KBM-7 (cell line): ENCODE results near the gene CENPV.
"Not testable (repeated sequence)": the region's sequence is repeated elsewhere in the genome, so short reads cannot be mapped to it uniquely, and the experiment has no call there.

Experiments used
- DNase-seq: peaks from one replicate; pipeline ENCODE4 v3.0.0-alpha.2; 2015
- in situ Hi-C: fragments of 300-500 bp; cut with MboI; formaldehyde crosslinking; loops from 2 replicates; pipeline ENCODE4 v1.14.3; 2020; ENCODE audit warnings: low sequenced_read_pairs, low pct_unique_long_range_greater_than_20kb, mixed read lengths

The CENPV gene

DNA sequence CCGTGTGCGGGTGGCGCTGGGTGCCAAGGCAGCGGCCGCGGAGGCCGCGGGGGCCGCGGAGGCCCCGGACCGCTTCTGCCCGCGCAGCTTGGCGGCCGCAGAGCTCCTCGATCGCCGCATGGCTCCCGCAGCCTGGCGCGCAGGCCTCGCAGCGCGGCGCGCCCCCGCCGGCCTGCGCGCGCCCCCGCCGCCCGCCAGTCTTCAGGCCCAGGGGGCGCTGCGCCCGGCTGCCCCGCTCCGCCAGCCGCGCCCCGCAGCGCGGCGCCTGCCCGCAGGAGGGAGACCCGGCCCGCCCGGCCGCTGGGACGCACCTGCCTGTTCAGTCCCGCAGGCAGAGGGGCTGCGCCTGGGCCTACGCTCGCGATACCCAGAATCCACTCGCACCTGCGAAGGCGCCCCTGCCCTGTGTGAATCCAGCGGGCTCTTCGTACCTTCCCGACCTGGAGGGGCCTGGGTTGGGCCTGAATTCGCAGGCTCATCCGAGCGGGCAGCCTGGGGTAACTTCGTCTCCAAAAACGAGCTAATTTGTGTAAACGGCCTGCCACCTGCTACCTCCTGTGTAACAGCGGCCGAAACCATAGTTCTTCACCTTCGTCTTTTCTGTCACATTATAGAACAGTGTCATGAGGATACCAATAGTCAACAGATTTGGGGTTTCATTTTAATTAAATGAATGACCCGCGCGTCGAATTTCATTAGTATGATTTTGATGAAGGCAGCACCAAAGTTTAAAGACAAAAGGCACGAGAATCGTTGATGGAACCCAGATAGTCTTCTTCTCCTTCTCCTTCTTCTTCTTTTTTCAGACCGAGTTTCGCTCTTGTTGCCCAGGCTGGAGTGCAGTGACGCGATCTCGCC lies at the start of gene CENPV:
CENPV (minus strand) TSS at position 153 of the 858 bp plus-strand sequence; CDS start at position 120, 33 bp downstream.
- no peak for DNase-seq
- in situ Hi-C loops = no loop called here

DNA sequence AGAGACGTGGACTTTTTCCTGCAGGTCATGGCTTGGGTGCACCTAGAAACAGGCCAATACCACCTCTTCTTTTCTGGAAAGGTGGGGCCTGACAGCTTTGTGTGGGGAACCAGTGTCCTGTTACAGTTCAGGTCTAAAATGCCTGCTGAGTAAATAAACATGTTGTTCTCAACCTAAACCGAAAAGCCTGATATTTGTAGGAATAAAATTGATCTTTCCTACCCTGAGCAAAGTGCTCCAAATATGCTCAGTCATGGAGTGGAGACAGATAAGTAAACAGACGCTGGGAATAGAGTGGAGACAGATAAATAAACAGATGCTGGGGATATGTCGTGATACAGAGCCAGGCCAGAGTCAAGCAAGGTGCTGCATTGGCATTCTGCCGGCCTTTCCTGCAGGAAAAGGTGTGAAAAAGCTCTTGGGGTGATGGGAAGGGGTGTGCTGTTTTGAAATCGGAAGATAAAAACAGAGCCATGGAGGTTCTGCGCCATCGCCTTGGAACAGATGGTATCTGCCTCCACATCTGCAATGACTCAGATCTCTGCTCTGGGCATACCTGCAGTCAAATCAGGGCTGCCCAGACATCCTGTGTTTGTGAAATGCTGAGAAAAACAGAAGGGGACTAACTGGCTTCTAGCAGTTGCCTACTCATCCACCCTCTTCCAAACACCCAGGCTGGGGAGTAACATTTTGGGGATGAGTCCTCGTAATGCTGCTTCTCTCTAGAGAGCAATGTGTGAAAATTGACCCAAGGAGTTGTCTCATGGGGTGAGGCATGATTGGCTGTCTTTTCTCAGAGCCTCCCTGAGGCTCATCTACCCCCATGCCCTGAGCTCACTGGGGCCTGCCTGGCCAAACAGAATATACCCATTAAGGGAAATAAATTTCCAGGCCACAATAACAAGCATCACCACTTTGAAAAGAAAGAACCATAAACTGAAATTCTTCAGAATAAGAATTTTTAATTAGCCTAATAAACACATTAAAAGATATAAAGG lies 45.3 kb upstream of the CENPV start:
- DNase-seq = peak; percentile 43
- in situ Hi-C loops = no loop called here

DNA sequence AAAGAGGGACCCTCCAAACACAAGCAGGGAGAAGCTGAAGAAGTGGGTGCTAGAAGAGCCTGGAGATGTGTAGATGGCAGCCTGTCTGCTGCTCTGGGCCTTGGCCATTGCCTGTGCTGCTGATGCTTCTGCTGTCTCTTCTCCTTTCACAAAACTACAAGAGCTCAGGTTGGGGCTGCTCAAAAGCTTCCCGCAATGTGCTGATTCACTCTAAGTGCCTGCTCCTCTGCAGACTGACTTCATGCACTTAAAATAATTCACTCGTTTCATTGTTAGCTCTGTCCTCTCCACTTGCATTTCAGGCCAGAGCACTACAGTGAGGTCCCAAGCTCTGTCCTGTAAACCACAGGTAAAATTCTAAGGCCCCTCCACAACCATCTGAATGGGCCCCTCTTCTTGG lies 43.4 kb upstream of the CENPV start:
- in situ Hi-C loops, DNase-seq: not testable (repeated sequence)

DNA sequence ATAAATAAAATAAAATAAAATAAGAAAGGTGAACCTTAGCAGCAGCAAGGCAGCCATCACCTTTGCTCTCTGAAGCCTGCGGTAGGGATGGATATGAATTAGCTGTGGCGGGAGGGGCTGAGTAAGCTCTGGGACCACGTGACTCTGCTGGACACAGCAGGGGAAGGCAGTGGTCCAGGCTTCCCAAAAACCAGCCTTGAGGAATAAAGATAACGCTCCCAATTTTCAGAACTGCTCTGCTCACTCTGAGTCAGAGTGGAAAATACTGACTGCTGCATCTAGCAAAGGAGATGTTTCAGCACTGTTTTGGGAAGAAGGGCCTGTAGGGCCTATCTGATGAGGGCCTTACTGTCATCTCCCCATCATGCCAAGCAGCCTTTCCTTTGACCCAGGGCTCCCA lies 42.6 kb upstream of the CENPV start:
- in situ Hi-C loops, DNase-seq: not testable (repeated sequence)

DNA sequence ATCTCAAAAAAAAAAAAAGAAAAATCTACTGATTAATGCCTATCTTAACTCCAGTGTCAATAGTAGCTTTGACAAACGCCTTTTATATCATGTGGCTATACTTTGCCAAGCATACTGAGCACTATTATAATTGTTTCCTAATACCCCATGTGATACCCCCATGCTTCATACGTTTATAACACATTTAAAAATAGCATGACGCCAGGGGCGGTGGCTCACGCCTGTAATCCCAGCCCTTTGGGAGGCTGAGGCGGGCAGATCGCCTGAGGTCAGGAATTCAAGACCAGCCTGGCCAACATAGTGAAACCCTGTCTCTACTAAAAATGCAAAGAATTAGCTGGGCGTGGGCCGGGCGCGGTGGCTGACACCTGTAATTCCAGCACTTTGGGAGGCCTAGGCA lies 39.2 kb upstream of the CENPV start:
- in situ Hi-C loops, DNase-seq: not testable (repeated sequence)

DNA sequence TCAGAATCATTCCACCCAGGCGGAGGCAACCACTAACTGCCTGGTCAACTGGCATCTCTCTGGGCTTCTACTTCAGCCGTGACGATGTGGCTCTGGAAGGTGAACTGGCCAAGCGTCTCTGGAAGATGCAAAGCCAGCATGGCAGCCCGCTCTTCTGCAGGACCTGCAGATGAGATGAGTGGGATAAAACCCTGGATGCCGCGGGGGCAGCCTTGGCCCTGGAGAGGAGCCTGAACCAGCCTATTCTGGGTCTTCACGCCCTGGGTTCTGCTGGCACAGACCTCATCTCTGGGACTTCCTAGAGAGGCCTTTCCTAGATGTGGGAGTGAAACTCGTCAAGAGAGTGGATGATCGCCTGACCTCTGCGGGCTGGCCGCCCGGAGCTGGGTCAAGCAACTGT lies 38.2 kb upstream of the CENPV start:
- DNase-seq = no peak
- in situ Hi-C loops = no loop called here

DNA sequence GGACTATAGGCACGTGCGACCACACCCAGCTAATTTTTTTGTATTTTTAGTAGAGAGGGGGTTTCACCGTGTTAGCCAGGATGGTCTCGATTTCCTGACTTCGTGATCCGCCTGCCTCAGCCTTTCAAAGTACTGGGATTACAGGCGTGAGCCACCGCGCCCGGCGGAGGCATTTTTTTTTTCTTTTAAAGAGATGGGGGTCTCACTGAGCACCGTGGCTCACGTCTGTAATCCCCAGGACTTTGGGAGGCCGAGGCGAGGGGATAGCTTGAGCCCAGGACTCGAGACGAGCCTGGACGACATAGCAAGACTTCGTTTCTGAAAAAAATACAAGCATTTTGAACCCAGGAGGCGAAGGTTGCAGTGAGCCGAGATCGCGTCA lies 32.8 kb upstream of the CENPV start:
- DNase-seq, in situ Hi-C loops: not testable (repeated sequence)

DNA sequence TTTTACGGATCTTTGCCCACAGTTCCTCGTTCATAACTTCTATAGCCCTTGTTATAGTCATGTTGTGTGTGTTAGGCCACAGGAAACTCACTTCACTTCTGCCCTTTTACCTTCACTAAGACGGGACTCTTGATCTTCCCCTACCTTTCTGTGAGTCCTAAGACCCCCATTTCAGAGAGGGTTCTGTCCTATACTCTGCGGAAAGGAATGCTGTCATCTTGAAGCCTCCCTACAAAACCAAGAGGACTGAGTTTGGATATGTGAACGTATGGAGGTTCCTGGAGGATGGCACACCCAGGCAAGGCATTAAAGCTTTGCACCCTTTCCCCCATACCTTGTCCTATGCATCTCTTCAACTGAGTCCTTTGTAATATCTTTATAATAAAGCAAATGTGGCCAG lies 31.3 kb upstream of the CENPV start:
- no peak for DNase-seq
- in situ Hi-C loops = no loop called here

DNA sequence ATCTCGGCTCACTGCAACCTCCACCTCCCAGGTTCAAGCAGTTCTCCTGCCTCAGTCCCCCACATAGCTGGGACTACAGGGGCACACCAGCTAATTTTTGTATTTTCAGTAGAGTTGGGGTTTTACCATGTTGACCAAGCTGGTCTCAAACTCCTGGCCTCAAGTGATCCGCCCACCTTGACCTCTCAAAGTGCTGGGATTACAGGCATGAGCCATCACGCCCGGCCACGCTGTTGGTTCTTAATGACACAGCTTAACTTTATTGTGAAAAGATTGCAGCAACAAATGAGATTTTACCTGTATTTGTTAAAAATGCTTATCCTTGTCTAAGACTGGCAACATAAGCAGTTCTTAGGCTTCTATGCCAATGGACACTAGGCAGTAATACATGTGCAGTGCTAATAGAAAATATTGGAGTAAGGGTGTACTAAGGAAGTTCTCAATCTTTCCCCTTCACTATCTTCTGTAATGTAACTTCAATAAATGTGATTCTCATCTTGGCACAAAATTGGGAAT lies 30.6 kb upstream of the CENPV start:
- no peak for DNase-seq
- in situ Hi-C loops = no loop called here

DNA sequence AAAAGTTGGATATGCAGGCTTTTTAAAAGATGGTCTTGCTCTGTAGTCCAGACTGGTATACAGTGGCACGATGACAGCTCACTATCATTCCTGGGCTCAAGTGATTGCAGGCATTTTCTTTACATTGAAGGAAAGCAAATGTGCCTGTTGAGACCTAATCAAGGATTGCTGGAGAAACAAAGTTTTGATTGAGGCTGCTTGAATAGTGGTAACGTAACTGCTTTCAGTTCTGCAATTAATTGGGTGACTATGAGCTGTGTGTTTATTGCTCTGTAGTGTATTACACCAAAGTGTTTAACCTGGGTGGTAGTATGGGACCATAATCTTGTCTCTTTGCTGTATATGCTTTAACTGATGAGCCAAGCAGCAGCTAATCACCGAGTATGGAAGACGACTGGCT lies 29.9 kb upstream of the CENPV start:
- in situ Hi-C loops = no loop called here
- no peak for DNase-seq

DNA sequence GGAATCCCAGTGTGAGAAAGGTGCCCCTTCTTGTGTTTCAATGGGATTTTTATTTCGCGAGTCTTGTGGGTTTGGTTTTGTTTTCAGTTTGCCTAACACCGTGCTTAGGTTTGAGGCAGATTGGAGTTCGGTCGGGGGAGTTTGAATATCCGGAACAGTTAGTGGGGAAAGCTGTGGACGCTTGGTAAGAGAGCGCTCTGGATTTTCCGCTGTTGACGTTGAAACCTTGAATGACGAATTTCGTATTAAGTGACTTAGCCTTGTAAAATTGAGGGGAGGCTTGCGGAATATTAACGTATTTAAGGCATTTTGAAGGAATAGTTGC lies 28.2 kb upstream of the CENPV start:
- no peak for DNase-seq
- in situ Hi-C loops = no loop called here

DNA sequence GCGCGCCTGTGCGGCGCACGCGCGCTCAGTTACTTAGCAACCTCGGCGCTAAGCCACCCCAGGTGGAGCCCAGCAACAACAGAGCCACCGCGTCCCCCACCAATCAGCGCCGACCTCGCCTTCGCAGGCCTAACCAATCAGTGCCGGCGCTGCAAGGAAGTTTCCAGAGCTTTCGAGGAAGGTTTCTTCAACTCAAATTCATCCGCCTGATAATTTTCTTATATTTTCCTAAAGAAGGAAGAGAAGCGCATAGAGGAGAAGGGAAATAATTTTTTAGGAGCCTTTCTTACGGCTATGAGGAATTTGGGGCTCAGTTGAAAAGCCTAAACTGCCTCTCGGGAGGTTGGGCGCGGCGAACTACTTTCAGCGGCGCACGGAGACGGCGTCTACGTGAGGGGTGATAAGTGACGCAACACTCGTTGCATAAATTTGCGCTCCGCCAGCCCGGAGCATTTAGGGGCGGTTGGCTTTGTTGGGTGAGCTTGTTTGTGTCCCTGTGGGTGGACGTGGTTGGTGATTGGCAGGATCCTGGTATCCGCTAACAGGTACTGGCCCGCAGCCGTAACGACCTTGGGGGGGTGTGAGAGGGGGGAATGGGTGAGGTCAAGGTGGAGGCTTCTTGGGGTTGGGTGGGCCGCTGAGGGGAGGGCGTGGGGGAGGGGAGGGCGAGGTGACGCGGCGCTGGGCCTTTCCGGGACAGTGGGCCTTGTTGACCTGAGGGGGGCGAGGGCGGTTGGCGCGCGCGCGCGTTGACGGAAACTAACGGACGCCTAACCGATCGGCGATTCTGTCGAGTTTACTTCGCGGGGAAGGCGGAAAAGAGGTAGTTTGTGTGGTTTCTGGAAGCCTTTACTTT lies 27.6 kb upstream of the CENPV start, which contains the start of gene UBB:
UBB (plus strand) TSS at position 452 of the 856 bp plus-strand sequence. CDS start 817 bp downstream, outside the sequence.
- in situ Hi-C loops = no loop called here
- DNase-seq = no peak

DNA sequence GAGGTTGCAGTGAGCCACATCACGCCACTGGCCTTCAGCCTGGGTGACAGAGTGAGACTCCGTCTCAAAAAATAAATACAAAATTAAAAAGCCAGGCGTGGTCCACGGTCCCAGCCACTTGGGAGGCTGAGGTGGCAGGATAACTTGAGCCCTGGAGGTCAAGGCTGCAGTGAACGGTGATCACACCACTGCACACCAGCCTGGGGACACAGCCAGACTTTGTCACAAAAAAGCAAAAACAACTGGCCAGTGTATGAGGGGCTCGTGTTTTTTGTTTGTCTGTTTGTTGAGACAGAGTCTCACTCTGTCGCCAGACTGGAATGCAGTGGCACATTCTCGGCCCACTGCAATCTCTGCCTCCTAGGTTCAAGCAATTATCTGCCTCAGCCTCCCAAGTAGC lies 26.4 kb upstream of the CENPV start:
- in situ Hi-C loops = no loop called here
- DNase-seq = no peak

DNA sequence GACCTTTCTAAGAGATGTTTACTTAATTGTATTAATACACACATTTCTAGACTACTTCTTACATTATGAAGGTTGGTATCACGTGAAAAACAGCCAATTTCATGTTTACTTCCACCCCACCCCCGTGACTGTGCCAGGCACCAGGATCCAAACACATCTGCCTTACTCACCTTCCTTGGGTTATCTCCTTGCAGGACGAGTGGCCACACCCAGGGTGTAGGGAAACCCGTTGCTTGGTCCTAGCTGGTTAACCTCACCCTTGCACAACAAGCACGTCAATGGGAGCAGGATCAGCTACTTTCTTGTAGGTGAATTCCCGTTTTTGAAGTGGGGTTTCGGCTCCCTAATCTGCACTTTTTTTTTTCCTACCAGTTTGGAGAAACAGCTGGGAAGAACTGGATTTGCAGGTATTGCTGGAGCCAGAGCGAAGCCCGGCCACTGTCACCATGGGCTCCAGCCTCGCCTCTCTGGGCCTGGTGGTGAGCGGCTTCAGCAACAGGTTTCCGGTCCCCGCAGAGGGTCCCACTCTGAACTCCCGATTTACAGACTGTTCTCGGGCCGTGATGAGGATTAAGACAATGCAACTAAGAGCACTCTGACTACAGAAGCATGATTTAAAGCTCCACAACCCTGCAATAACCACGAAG lies 25.5 kb upstream of the CENPV start:
- no peak for DNase-seq
- in situ Hi-C loops = no loop called here

DNA sequence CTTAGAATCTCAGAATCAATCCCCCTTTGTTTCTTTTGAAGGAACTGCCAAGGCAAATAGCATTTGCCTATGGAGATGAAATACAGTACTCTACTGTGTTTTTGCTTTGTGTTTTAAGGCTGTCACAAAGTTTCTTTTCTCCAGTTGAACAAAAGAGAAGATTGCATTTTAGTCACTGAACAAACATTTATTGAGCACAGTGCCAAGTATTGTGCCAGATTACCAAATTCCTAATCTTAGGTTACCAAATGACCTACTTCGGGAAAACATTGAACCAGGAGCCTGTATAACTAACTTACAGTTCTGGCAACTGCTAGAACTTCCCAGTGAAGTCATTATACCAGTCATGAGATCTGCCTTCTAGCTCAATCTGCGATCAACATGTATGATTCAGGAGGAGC lies 24.7 kb upstream of the CENPV start:
- DNase-seq = no peak
- in situ Hi-C loops = no loop called here

DNA sequence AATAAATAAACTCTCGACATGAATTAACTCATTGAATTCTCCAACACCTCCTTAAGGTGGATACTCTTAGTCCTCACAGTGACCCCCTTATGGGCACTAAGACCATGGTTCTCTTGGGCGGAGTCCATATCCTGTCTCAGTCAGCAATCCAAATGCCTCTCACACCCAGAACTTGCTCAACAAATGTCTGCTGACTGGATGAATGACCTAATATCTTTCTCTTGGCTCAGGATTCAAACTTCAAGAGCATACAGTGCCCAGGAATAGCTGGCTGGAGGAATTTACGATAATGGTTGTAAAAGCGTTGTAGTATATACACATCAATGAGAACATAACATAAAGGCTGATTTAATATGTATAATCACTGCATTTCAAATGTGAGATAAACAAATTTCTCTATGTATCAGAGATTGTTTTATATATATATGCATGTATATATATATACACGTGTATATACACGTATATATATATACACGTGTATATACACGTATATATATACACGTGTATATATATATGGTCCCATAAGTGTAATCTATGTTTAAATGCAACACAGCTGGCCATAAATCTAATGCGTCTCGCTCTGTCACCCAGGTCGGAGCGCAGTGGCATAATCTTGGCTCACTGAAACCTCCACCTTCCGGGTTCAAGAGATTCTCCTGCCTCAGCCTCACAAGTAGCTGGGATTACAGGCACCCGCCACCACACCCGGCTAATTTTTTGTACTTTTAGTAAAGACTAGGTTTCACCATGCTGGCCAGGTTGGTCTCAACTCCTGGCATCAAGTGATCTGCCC lies 21.1 kb upstream of the CENPV start:
- in situ Hi-C loops = no loop called here
- no peak for DNase-seq

DNA sequence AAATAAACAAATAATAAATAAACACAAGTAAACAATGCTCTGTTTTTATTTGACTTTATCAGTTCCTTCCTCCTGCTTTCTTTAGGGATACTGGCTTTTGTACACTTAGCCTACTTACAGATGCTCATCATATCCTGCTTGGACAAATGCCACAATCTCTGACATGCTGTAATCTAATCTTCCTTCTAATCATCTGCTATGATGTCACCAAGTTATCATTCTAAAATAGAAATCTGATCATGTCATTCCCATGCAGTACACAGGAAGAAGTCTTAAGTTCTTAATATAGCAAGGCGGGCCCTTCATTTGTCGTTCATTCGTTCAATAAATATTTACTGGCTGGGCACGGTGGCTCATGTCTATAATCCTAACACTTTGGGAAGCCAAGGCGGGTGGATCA lies 18.5 kb upstream of the CENPV start:
- no peak for DNase-seq
- in situ Hi-C loops = no loop called here

DNA sequence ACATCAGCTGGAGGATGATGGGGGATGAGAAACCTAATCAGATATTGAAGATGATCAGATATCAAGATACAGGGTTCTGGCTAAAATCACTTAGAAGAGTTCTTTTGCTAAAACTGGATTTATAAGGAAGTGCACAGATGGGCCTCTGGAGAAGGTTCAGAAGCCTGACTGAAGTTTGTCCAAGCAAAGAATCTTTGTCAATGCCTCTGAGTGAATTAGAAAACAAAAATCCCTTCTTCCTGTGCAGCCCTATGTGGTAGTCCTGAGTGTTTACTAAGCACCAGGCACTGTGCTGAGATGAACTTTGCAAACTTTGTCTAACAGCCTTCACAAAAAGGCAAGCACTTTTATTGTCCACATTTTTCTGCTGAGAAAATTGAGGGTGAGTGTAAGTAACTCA lies 11.4 kb upstream of the CENPV start:
- in situ Hi-C loops = no loop called here
- no peak for DNase-seq
